SK-N-DZ (cell line): ENCODE measurements around the gene PLXNB3.

Experiments
- DNase-seq: peaks from one replicate; pipeline ENCODE4 v3.0.0-alpha.2; 2015; ENCODE audit warnings: low spot score

Gene PLXNB3

DNA sequence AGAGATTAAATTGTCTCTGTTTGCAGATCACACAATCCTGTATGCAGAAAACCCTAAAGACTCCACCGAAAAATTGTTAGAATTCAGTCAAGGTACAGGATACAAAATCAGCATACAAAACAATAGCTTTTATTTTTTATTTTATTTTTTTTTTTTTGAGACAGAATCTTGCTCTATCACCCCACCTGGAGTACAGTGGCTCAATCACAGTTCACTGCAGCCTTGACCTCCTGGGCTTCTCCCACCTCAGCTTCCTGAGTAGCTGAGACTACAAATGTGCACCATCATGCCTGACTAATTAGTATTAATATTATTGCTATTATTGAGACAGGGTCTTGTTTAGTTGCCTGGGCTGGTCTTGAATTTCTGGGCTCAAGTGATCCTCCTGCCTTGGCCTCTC, 8.9 kb upstream of the PLXNB3 start:
- no peak for DNase-seq

DNA sequence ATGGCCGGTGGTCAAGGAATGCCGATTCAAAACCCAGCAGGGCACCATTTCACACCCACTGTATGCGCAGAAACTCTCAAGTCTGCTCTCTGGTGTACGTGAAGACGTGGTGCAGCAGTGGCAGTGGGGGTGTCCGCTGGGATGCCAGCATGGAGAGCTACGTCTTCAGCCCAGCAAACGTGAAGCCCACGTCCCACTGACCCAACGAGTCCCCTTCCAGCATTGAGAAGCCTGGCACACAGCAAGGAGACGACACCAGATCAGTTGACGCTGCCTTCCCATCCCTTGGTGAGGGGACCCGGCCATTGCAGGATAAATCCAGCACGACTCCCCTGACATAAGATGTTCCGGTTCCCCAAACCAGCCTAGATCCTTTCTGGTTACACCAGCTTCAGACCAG, 2.2 kb upstream of the PLXNB3 start:
- no peak for DNase-seq

DNA sequence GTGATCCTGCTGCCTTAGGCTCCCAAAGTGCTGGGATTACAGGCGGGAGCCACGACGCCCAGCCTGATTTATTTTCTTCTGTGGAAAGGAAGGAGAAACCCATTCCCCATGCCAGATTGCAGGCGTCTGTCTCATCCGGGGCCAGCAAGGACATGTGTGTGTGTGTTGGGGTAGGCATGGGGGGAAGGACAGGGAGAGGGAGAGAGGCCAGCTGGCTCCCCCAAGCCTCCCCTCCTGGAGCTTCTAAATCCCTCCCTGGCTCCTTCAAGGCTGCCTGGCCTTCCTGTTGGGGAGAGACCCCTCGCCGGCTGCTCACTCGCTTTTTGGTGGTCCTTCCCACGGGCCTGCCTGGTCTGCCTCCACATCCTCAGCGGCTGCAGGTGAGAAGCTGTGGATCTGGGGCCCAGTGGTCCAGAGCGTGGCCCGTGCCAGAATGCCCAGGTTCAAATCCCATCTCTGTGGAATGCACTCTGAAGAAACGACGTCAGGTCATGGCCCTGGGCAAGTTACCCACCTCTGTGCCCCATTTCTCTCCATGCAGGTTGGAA, 1.3 kb upstream of the PLXNB3 start:
- no peak for DNase-seq

DNA sequence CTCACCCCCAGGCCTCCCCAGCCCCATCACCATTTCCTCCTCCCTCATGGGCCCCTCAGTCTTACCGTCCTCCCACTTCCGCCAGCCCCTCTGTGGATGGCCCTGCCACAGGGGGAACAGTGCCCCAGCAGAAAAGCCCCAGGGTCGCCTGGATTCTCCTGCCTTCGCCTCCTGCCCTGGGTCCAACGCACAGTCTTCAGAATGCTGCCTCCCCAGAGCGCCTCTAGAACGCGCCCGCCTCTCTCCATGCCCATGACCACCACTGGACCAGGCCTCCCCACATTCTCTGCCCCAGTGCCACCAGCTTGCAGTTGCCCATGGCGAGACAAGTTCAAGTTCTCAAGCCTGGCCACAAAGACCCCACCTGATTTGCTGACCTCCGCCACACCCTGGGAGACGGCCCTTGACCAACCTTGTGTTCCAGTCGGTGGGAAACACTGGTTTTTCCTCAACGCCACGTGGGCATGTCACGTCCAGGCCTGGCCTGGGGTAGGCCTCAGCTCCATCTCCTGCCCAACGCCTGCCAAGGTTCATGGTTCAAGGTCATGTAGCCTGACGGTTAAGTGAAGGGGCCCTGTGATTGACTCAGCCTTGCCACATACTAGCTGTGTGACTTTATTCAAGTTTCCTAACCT, 634 bp upstream of the PLXNB3 start:
- no peak for DNase-seq

DNA sequence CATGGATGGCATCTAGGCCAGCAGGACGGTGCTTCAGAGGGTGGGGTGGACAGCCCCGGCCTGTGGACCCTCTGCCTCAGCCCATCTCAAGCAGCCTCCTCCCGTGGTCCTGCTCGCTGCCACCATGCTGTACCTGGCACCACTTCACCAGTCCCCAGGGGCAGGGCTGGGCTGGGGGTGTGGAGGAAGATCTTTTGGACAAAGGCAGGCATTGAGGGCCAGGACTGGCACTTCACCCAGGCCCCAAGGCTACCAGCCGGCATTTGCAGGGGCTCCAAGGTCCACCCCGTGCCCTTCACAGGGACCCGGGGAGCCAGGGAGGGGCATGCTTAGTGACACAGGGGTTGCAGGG, 713 bp downstream of the PLXNB3 start:
- DNase-seq = no peak

DNA sequence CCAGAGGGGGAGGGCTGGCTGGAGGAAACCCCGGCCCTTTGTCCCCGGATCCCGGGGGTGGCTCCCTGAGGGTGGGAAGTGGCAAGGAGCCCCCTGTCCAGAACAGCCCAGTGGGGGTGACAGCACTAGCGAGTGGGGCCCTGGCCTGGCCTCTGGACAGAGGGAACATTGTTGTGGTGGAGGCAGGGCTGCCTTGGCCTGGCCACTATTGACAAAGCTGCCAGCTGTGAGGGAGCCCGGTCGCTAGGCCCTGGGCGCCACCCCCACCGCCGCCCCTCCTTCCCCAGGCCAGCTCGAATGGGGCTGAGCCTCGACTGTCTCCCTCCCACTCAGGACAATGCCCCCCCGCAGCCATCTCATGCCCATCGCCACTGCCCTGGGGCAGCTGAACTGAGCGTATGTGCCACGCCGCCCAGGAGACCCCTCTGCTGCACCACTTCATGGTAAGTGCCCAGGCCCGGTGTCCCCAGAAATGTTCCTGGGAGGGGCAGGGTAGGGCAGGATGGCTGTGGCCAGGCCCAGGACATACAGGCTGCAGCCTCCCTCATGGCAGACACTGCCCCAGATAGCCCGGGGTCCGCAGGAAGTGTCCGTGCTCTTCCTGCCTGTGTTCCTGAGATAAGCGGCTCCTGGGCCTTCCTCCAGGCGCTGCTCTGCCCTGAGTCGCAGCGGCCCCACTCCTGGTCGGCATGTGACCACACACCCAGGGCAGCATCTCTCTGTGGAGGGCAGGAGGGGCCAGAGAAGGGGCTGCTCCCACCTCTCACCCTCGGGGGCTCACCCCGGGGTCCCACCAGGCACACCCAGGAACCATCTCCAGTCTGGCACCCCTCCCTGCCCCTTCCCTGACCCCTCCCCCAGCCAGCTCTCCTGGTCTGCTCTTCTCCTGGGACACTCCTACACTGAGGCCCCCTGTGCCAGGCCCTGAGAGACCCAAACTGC, 1.4 kb downstream of the PLXNB3 start:
- peak; percentile 51 for DNase-seq

DNA sequence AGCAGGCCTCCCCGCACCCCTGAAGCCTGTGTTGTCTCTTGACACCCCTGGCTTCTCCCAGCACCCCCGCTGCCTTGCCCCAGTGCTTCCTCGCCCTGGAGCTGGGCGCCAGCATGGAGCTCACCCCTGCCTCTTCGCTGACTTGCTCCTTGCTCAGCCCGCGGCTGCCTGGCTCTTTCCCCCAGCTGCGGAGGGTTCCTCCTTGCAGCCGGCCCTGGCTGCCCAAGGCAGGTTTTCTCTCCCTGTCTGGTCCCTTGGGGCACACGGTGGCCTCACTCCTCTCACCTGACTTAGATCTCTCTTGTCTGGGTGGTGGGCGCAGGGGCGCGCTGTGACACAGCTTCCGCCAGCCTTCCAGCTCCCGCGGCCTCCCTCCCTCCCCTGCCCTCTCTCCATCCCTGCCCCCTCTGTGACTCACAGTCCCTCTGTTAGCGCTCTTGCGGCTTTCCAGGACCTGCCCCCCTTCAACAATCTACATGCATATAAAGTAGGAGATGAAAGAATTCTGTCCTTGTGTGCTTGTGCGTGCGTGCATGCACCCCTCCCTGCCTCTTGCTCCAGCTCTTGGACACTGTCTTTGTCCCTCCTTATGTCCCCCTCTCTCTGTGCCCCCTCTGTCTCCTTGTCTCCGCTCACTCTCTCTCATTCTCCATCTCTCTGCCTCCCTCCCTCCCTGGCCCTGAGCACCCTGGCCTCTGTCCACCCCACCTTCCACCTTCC, 2.2 kb downstream of the PLXNB3 start:
- DNase-seq = no peak

DNA sequence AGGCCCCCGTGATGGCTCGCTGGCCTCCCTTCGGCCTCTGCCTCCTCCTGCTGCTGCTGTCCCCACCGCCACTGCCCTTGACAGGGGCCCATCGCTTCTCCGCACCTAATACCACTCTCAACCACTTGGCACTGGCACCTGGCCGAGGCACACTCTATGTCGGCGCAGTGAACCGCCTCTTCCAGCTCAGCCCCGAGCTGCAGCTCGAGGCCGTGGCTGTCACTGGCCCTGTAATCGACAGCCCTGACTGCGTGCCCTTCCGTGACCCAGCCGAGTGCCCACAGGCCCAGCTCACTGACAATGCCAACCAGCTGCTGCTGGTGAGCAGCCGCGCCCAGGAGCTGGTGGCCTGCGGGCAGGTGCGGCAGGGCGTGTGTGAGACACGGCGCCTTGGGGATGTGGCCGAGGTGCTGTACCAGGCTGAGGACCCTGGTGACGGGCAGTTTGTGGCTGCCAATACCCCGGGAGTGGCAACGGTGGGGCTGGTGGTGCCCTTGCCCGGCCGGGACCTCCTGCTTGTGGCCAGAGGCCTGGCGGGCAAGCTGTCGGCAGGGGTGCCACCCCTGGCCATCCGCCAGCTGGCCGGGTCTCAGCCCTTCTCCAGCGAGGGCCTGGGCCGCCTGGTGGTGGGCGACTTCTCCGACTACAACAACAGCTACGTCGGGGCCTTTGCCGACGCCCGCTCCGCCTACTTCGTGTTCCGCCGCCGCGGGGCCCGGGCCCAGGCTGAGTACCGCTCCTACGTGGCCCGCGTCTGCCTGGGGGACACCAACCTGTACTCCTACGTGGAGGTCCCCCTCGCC, 3.0 kb downstream of the PLXNB3 start:
- no peak for DNase-seq

DNA sequence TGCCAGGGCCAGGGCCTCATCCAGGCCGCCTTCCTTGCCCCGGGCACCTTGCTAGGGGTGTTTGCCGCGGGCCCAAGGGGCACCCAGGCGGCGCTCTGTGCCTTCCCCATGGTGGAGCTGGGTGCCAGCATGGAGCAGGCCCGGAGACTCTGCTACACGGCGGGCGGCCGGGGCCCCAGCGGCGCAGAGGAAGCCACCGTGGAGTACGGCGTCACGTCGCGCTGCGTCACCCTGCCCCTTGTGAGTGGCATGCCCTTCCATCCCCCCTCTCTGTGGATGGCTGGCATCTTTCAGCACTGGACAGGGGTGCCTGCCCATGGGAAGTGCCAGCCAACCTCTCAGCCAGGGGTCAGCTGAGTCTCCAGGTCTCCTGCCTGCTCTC, 3.6 kb downstream of the PLXNB3 start:
- DNase-seq = no peak

DNA sequence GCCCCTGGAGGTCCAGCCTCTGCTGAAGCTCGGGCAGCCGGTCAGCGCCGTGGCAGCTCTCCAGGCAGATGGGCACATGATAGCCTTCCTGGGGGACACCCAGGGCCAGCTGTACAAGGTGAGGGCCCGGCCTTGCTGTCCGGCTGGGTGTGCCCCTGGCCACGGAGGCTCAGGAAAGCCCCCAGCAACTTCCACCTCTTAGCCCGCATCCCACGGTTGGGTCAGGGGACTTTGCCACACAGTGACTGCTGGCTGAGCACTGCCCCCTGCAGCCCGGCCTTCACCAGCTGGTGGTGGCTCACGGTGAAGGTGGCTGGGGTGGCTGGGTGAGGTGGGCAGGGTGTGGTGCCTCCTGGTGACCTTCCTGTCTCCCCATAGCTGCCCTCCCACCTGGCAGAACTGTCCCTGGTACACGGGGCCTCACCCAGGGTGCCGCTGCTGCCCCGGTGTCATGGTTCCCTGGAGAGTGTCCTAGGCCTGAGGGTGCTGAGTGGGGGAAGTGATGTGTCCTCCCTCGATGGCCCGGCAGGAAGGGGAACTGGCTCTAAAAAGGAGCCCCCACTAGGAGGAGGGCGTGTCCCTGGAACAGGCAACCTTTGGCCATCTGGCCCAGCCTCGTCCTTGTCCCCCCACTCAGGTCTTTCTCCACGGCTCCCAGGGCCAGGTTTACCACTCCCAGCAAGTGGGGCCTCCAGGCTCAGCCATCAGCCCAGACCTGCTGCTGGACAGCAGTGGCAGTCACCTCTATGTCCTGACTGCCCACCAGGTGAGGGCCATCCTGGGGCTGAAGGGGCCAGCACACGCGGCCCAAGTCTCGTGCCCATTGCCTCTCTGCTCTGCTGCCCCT, 4.5 kb downstream of the PLXNB3 start:
- DNase-seq = no peak

DNA sequence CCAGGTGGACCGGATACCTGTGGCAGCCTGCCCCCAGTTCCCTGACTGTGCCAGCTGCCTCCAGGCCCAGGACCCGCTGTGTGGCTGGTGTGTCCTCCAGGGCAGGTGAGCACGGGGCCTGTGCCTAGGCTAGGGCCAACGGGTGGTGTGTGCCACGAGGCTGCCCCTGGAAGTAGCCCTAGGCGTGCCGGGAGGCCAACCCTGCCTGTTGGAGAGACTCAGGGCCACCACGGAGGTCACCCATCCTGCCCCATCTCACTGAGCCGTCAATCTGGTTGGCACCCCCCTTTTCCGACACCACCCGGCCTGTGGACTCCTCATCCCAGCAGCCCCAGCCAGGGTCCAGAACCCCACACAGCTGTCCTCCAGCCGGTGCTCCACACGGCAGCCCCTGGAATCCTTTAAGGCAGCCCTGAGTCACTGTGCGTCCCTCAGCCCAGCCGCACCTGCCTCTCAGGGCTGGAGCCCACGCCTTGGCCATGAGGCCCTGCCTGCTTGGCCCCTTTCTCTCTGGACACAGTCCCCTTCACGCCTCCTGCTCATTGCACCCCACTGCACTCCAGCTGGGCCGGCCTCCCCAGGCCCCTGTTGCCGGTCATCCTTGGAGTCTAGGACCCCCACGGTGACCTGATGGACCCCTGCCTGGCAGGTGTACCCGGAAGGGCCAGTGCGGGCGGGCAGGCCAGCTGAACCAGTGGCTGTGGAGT, 5.3 kb downstream of the PLXNB3 start:
- DNase-seq = no peak

DNA sequence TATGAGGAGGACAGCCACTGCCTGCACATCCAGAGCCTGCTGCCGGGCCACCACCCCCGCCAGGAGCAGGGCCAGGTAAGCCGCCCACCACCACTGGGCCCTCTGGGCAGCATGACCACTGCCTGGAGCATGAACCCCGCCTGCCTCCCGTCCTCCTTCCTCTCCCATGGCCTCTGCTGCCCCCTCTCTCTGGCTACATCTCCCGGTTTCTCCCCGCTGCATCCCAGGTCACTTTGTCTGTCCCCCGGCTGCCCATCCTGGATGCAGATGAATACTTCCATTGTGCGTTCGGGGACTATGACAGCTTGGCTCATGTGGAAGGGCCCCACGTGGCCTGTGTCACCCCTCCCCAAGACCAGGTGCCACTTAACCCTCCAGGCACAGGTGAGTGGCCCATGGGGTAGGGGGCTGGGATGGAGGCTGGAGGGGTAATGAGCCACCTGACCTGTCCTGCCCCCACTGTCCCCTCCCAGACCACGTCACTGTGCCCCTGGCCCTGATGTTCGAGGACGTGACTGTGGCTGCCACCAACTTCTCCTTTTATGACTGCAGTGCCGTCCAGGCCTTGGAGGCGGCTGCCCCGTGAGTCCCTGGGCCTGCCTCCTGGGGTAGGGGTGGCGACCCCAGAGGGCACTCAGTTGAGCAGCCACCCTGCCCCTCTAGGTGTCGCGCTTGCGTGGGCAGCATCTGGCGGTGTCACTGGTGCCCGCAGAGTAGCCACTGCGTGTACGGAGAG, 6.0 kb downstream of the PLXNB3 start:
- no peak for DNase-seq

DNA sequence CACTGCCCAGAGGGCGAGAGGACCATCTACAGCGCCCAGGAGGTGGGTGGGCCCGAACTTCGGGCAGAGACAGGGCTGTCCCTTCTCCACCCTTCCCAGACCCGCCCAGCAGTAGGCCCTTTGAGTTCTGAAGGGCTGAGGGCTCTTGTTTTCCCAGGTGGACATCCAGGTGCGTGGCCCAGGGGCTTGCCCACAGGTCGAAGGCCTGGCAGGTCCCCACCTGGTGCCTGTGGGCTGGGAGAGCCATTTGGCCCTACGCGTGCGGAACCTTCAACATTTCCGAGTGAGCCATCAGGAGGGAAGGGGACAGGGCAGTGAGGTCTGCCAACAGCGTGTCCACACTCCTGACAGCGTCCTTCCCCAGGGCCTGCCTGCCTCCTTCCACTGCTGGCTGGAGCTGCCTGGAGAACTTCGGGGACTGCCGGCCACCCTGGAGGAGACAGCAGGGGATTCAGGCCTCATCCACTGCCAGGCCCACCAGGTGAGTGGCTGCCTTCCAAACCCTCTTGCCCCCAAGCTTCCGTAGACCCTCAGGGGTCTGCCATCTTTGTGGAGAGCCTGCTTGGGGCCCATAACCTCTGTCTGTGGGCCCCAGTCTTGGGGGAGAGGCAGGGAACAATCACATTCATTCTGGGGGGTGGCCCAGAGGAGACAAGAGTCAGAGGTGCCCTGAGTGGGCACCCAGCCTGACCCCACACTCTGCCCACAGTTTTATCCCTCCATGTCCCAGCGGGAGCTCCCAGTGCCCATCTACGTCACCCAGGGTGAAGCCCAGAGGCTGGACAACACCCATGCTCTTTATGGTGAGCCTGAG, 6.8 kb downstream of the PLXNB3 start:
- no peak for DNase-seq

DNA sequence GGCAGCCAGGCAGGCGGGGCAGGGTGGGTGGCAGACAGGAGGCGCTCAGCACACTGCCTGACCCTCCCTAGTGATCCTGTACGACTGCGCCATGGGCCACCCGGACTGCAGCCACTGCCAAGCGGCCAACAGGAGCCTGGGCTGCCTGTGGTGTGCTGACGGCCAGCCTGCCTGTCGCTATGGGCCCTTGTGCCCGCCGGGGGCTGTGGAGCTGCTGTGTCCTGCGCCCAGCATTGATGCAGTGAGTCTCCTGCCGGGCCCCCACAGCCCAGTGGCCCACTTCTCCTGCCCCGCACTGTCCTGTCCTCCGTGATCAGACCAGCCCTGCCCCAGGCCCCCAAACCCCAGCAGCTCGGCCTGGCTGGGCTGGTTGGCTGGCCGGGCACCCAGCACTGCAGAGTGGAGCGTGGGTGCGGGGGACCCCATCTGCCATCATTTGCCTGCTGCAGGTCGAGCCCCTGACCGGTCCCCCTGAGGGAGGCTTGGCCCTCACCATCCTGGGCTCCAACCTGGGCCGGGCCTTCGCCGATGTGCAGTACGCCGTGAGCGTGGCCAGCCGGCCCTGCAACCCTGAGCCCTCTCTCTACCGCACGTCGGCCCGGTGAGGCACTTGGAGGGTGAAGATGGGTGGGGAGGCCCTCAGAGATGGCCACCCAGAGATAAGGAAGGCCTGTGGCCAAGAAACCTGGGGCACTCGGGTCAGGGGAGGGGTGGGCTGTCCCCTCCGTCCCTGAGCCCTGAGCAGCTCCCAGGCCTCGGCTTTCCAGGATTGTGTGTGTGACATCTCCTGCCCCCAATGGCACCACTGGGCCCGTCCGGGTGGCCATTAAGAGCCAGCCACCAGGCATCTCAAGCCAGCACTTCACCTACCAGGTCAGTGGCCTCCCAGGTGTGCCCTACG, 7.6 kb downstream of the PLXNB3 start:
- DNase-seq = no peak

DNA sequence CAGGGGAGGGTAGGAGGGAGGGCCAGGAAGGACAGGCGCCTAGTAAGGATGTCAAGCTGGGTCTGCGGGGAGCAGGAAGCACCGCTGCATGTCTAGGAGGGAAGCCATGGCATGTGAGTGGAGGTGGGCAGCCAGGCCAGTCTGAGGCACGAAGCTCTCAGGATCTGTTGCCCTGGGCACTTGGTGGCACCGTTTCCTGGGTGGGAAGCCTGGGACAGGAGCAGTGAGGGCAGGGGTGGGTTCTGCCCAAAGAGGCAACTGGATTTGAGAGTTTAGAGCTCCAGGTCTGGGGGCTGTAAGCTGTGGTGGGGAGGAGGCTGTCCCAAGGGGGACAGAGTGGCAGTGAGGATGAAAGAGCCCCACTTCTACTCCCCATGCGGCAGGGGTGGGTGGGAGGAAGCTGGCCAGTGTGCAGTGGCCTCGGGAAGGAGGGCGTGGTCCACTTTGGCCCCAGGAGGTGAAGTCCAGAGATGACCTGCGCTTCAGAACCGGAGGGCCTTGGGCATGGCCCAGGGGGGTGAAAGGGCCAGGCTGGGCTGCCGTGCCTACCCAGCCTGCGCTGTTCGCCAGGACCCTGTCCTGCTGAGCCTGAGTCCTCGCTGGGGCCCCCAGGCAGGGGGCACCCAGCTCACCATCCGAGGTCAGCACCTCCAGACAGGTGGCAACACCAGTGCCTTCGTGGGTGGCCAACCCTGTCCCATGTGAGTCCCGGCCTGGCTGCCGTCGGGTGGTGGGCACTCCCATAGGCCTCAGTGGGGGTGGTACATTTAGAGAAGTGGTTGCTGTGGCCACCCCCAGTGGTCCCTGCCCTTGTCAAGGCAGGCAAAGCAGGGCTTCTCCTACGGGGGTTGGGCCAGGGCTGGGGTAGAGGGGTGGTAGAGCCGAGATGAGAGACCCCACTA, 8.5 kb downstream of the PLXNB3 start:
- no peak for DNase-seq

DNA sequence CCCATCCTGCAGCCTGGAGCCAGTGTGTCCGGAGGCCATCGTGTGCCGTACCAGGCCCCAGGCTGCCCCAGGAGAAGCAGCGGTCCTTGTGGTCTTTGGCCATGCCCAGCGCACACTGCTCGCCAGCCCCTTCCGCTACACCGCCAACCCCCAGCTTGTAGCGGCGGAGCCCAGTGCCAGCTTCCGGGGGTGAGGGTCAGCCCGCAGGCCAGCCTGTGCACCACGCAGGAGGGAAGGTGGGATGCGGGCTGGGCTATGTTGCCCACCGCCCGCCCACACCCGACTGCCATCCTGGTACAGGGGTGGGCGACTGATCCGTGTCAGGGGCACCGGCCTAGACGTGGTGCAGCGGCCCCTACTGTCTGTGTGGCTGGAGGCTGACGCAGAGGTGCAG, 9.2 kb downstream of the PLXNB3 start:
- no peak for DNase-seq
